NCI-H226 (cell line): ENCODE measurements around the gene AP1AR.
A peak's percentile ranks its signal among the peaks of the same experiment; 100 is the strongest.
"Not testable (repeated sequence)": the region's sequence is repeated elsewhere in the genome, so short reads cannot be mapped to it uniquely, and the experiment has no call there.

Experiments
- DNase-seq: peaks from one replicate; pipeline ENCODE4 v3.0.0-alpha.2; 2015

Gene AP1AR

GRCh38 chr4:112280386-112281056 lies 48.9 kb downstream of the AP1AR start:
- no peak for DNase-seq

- DNase-seq, result not testable (repeated sequence)
These were observed 50.4 kb downstream of the AP1AR start for GRCh38 chr4:112281895-112282398.

- peak; percentile 21 for DNase-seq
These were observed 51.5 kb downstream of the AP1AR start for GRCh38 chr4:112282860-112283667.

GRCh38 chr4:112284166-112284565 lies 52.6 kb downstream of the AP1AR start:
- no peak for DNase-seq

GRCh38 chr4:112284662-112285411 lies 53.2 kb downstream of the AP1AR start:
- DNase-seq, result no peak

GRCh38 chr4:112287258-112287989 lies 55.8 kb downstream of the AP1AR start:
- no peak for DNase-seq

GRCh38 chr4:112288455-112288854 lies 56.9 kb downstream of the AP1AR start:
- DNase-seq, result no peak

- no peak for DNase-seq
These were observed 58.0 kb downstream of the AP1AR start for GRCh38 chr4:112289407-112290253.

- DNase-seq, result no peak
These were observed 58.8 kb downstream of the AP1AR start for GRCh38 chr4:112290341-112290740.

- DNase-seq, result peak; percentile 73
These were observed 65.6 kb downstream of the AP1AR start, which contains the start of gene ALPK1 for GRCh38 chr4:112296949-112297880. ALPK1 (plus strand) TSS chr4:112297369.

GRCh38 chr4:112299721-112300120 lies 68.1 kb downstream of the AP1AR start:
- no peak for DNase-seq

- no peak for DNase-seq
These were observed 71.0 kb downstream of the AP1AR start for GRCh38 chr4:112302320-112303274.

GRCh38 chr4:112305477-112305876 lies 73.9 kb downstream of the AP1AR start:
- DNase-seq, result not testable (repeated sequence)

- not testable (repeated sequence) for DNase-seq
These were observed 77.7 kb downstream of the AP1AR start for GRCh38 chr4:112309263-112309791.

- no peak for DNase-seq
These were observed 79.9 kb downstream of the AP1AR start for GRCh38 chr4:112311516-112311915.

GRCh38 chr4:112312610-112313239 lies 81.1 kb downstream of the AP1AR start:
- DNase-seq, result no peak

- DNase-seq, result no peak
These were observed 83.9 kb downstream of the AP1AR start for GRCh38 chr4:112315446-112315845.

GRCh38 chr4:112316360-112316759 lies 84.8 kb downstream of the AP1AR start:
- DNase-seq, result no peak
